GM19351 (cell line): ENCODE data around the gene BTN1A1.
"Not testable (repeated sequence)": the region's sequence is repeated elsewhere in the genome, so short reads cannot be mapped to it uniquely, and the experiment has no call there.

Experiments used
- ATAC-seq: cut with Tn5 transposase; IDR thresholded peaks from one replicate; pipeline ENCODE4 v1.9.1; 2021; ENCODE audit warnings: mild to moderate bottlenecking, moderate library complexity; ENCODE audit not compliant: unreplicated experiment

The BTN1A1 gene

GRCh38 chr6:26536571-26537159 lies 36.6 kb downstream of the BTN1A1 start:
- ATAC-seq = no peak

DNA sequence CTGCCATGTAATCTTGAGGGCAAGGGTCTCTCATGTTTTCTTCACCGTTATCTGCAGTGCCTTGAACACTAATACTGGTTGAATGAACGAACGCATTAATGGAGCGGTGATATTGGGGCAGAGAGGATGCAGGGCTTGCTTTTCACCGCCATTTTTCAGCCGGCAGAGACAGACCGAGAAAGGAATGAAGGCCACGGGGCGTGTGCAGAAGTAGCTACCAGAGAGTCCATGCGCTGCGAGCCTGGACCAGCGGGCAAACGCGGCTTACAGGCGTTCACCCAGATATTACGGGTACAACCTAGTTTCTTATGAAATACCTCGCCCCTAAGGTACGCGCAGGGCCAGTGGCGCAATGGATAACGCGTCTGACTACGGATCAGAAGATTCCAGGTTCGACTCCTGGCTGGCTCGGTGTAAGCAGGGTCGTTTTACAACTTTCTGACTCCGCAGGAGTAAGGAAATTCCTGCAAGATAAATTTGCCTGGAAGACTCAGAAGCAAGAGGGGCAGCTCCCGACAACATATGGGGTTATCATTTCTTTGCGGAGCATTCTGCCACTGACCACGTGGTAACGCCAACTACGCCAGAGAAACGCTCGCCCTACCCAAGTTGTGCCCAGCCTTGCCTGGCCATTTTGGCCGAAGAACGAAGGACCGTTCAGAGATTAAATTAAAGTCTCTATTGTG lies 37.2 kb downstream of the BTN1A1 start:
- ATAC-seq = peak; percentile 37

DNA sequence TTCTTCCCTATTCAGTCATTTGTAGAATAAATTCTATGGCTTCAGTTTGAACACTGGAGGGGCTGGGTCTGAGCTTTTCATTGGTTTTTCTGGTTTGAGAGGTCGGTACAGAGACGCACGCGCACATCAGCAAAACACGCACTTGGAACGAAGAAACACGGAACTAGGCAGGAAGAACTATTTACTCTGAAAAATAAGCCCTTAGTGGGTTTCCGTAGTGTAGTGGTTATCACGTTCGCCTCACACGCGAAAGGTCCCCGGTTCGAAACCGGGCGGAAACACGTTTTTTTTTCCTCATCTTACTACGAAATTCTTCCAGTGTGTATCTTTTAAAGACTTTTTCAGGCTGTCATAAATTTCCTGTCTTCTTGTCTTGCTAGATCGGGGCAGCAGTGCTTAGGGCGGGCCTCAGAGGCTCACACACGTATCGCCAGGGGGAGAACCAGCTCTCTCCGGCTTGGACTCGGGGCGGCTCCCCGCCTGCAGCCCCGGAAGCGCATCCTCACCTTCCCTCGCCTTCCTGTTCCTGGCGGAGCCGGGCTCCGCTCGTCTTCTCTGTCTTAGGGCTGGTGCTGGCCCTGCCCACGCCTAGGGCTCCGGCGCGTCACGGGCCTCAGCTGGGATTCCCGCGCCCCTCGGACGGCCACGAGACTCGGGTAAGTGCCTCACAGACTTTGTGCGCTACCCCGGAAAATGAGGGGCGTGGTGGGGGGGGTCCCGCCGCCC lies 37.9 kb downstream of the BTN1A1 start, which contains the start of gene HMGN4:
TSS of gene HMGN4 (plus strand) at position 521 of the 726 bp plus-strand sequence. CDS start 6,841 bp downstream, outside the sequence.
- ATAC-seq = peak; percentile 51

GRCh38 chr6:26538572-26538902 lies 38.4 kb downstream of the BTN1A1 start:
- ATAC-seq = no peak

GRCh38 chr6:26539071-26539615 lies 39.0 kb downstream of the BTN1A1 start:
- ATAC-seq = no peak

- ATAC-seq = no peak
Observed at GRCh38 chr6:26541579-26541978, 41.5 kb downstream of the BTN1A1 start.

- no peak for ATAC-seq
Observed at GRCh38 chr6:26543953-26544352, 43.9 kb downstream of the BTN1A1 start.

GRCh38 chr6:26544473-26544872 lies 44.4 kb downstream of the BTN1A1 start:
- no peak for ATAC-seq

GRCh38 chr6:26545627-26546026 lies 45.5 kb downstream of the BTN1A1 start:
- ATAC-seq = no peak

DNA sequence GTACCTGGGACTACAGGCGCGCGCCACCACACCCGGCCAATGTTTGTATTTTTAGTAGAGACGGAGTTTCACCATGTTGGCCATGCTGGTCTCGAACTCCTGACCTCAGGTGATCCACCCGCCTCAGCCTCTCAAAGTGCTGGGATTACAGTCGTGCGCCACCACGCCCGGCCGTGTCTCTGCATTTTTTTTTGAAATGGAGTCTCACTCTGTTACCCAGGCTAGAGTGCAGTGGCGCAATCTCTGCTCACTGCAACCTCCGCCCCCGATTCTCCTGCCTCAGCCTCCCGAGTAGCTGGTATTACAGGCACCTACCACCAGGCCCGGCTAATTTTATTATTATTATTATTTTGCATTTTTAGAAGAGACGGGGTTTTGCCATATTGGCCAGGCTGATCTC lies 47.3 kb downstream of the BTN1A1 start:
- not testable (repeated sequence) for ATAC-seq

DNA sequence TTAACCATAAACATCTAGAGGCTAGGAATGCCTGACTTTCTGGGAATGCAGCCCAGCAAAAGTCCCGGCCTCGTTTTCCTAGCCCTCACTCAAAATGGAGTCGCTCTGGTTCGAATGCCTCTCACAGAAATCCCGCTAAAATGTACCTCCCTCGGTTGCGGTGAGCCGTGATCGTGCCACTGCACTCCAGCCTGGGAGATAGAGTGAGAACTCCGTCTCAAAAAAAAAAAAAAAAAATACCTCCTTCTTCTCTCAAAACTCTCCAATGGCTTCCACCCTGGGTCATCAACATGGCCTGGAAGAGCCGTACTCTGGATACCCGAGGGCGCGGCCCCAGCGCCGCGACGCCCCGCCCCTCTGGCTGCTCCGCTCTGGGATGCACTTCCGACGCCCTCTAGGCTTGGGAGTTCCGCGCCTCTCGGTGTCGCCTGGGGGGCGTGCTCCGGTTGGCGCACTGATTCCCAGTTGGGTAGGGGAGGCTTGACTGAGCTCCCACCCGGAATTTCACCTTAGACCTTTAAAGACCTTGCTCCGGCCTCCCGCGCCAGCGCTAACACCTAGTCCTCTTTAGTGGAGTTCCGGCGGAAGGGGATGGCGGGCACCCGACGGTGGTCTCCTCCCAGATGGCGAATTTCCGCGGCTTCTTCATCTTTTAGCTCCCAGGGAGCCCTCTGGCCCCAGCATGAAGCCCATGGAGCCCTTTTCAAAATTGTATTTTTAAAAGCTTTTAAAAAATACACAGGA lies 50.3 kb downstream of the BTN1A1 start:
- no peak for ATAC-seq

DNA sequence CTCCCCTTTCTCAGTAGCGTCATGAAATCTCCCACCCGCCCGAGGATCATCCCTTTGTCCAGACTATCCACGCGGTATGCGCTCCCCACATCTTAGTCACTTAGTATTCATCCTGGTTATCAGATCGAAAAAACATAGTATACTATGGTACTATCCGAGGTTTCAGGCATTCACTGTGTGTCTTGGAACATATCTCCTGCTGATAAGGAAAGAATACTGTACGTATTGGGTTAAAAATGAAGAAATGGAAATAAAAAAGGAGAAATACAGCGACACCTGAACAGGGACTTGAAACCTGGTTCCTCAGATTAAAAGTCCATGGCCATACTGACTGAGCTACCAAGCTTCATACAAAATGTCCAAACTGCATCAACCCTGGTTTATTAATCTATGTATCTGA lies 52.1 kb downstream of the BTN1A1 start:
- ATAC-seq = no peak

- ATAC-seq = no peak
Observed at GRCh38 chr6:26552640-26553188, 52.6 kb downstream of the BTN1A1 start.

GRCh38 chr6:26553264-26553634 lies 53.1 kb downstream of the BTN1A1 start:
- peak; percentile 36 for ATAC-seq

DNA sequence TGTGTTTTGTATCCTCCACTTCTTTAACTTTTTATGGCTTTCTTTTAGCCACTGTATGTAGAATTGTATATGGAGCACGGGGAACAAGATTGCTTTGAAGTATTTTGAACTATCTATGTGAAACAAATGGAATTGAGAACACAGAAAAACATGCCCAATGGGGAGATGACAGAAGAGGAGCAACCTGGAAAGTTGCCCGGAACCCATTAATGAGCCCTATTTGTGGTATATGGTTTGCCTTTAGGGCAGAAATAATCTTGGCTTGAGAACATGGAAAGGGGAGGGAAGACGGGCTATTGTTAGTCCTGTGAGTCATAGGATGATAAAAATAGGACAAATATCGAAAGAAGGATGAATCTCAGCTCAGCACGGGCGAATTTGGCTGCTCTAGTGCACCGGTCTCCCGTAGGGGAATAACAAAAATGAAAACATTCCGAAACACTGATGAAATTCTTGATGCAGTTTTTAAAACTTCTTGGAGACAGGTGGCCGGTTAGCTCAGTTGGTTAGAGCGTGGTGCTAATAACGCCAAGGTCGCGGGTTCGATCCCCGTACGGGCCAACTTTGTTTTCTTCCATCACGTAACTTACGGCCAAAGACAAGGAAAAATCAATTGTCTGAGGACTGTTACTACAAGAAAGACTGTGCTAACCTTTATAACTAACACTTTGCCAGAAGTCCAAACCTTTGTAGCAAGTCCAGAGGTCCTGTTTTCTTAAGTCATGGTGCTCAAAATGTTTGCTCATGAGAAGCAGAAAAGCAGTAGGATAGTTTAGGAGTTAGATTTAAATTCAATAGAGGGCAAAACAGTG lies 53.7 kb downstream of the BTN1A1 start:
- peak; percentile 35 for ATAC-seq

DNA sequence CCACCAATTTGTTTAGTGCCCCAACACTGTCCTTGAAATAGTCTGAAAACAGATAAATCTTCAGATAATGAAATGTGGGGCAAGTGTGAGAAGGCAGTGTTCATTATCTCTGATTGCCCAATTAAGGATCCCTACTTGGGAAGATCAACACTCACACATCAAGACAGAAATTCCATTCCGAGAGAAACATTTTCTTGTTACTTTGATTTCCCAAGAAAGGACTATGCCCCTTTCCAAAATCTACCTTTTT lies 54.3 kb downstream of the BTN1A1 start:
- no peak for ATAC-seq

GRCh38 chr6:26554697-26555504 lies 54.8 kb downstream of the BTN1A1 start:
- no peak for ATAC-seq

DNA sequence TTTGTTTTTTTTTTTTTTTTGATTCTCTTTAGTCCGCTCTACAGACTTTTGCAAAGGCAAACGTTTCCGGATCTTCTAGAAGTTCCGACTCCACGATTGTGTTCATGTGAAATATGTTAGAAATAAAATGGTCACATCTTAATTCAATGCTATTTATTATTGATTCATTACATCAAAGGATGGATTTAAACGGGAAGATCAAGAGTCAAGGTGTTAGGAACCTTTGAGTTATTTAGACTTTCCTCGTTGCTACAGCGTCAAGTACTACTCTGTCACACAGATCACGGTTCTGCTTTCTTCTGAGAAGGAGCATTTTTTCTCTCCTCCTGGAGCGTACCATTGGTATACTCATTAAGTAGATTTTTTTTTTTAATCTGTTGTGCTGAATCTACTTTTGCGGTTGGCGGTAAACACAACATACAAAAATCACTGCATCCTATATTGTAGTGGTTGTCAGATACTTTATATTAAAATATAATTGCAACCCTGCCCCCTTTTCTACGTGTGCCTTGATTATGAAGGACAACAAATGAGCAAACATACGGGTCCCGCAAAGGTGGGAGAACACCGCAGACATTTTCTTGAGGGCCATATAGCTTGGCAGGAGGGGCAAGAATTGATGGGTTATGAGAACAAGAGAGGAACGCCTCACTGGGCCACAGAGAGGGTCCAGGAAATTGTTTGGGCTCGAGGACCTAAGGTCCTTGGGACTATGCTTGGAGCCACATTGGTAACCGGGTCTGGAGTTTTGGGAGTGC lies 55.6 kb downstream of the BTN1A1 start:
- no peak for ATAC-seq
